IMR-90 (cell line): ENCODE data around the gene SMAP1. TPM values are rescaled to one million over a fixed set of nuclear protein-coding genes. Genes with fewer than 3 reads are reported as not detected.

ENCODE experiments used
- ATAC-seq: fragments of 200-7000 bp; cut with Tn5 transposase; 2 replicates; pipeline ENCODE4 v1.9.1; 2020; ENCODE audit warnings: low read depth, mild to moderate bottlenecking, moderate library complexity
- BruUV-seq: library from RNA; stranded (reverse); fragments of 400-500 nt; replicated peaks from 2 replicates; lab custom pipeline; 2021; lab: Mats Ljungman, UMichigan
- CTCF ChIA-PET: fragments of 300-600 bp; formaldehyde crosslinking; extraction: SDS; loops from one replicate; lab custom pipeline; 2021; ENCODE audit warnings: antibody characterized with exemption; lab: Yijun Ruan, JAX
- POLR2A ChIA-PET: fragments of 300-600 bp; sonication (Branson Sonifier 250); formaldehyde crosslinking; loops from one replicate; lab custom pipeline; 2022; ENCODE audit warnings: antibody characterized with exemption; ENCODE audit not compliant: unreplicated experiment; lab: Charles Lee
- DNase-seq: peaks from one replicate; pipeline ENCODE4 v3.0.0; 2013
- H2AFZ ChIP-seq: replicated peaks from 2 replicates; pipeline ENCODE3; 2013; ENCODE audit warnings: low read length, mild to moderate bottlenecking; ENCODE audit not compliant: poor library complexity
- H2AK5ac ChIP-seq: 2 replicates; pipeline ENCODE4 v1.6.1; 2013; ENCODE audit warnings: low read depth, low read length, inconsistent platforms
- H2AK9ac ChIP-seq: replicated peaks from 2 replicates; pipeline ENCODE3; 2013; ENCODE audit warnings: mild to moderate bottlenecking, low read depth, low read length, moderate library complexity; ENCODE audit not compliant: poor library complexity
- H2BK120ac ChIP-seq: 2 replicates; pipeline ENCODE4 v1.6.1; 2013; ENCODE audit warnings: low read depth, low read length, inconsistent platforms
- H2BK15ac ChIP-seq: 3 replicates; pipeline ENCODE4 v1.6.1; 2013; ENCODE audit warnings: low read depth, low read length, inconsistent platforms
- H2BK20ac ChIP-seq: 2 replicates; pipeline ENCODE4 v1.6.1; 2013; ENCODE audit warnings: low read depth, mild to moderate bottlenecking, inconsistent platforms, low read length, moderate library complexity
- H2BK5ac ChIP-seq: 2 replicates; pipeline ENCODE4 v1.6.1; 2013; ENCODE audit warnings: mild to moderate bottlenecking, low read depth, low read length, inconsistent platforms; ENCODE audit not compliant: poor library complexity, severe bottlenecking
- H3K14ac ChIP-seq: replicated peaks from 2 replicates; pipeline ENCODE4 v1.6.1; 2013; ENCODE audit warnings: low read depth, low read length, inconsistent platforms
- H3K18ac ChIP-seq: 2 replicates; pipeline ENCODE4 v1.6.1; 2013; ENCODE audit warnings: low read depth, low read length, control low read depth
- H3K23ac ChIP-seq: 2 replicates; pipeline ENCODE4 v1.6.1; 2013; ENCODE audit warnings: low read depth, low read length, inconsistent platforms
- H3K27ac ChIP-seq: 2 replicates; pipeline ENCODE4 v1.5.1; 2013; ENCODE audit warnings: mild to moderate bottlenecking, control low read depth, low read length; ENCODE audit not compliant: insufficient read depth
- H3K27me3 ChIP-seq: 2 replicates; pipeline ENCODE4 v1.6.1; 2013; ENCODE audit warnings: low read length; ENCODE audit not compliant: control insufficient read depth, insufficient read depth
- H3K36me3 ChIP-seq: 2 replicates; pipeline ENCODE4 v1.6.1; 2013; ENCODE audit warnings: low read length, mixed read lengths; ENCODE audit not compliant: control insufficient read depth, insufficient read depth
- H3K4ac ChIP-seq: 2 replicates; pipeline ENCODE4 v1.6.1; 2013; ENCODE audit warnings: low read depth, low read length, inconsistent platforms
- H3K4me1 ChIP-seq: 2 replicates; pipeline ENCODE4 v1.6.1; 2013; ENCODE audit warnings: low read length, mixed read lengths; ENCODE audit not compliant: control insufficient read depth, insufficient read depth
- H3K4me2 ChIP-seq: 2 replicates; pipeline ENCODE4 v1.6.1; 2013; ENCODE audit warnings: low read depth, mild to moderate bottlenecking, control low read depth, low read length, moderate library complexity
- H3K4me3 ChIP-seq: 2 replicates; pipeline ENCODE4 v1.5.1; 2013; ENCODE audit warnings: low read depth, mild to moderate bottlenecking, control low read depth, low read length, moderate library complexity; ENCODE audit not compliant: insufficient read depth
- H3K56ac ChIP-seq: 2 replicates; pipeline ENCODE4 v1.6.1; 2013; ENCODE audit warnings: low read length, inconsistent platforms; ENCODE audit not compliant: insufficient read depth; ENCODE audit errors: extremely low read depth
- H3K79me1 ChIP-seq, 2 experiments: 2 replicates each; pipeline ENCODE4 v1.6.1; 2013; ENCODE audit warnings: low read length in 2 of 2, inconsistent platforms in 1 of 2, low read depth in 1 of 2
- H3K9ac ChIP-seq: 2 replicates; pipeline ENCODE4 v1.6.1; 2013; ENCODE audit warnings: low read depth, low read length, control low read depth
- H3K9me1 ChIP-seq: 2 replicates; pipeline ENCODE4 v1.6.1; 2013; ENCODE audit warnings: low read length, inconsistent platforms; ENCODE audit not compliant: insufficient read depth
- H3K9me3 ChIP-seq: 2 replicates; pipeline ENCODE4 v1.6.1; 2013; ENCODE audit warnings: low read length; ENCODE audit not compliant: control insufficient read depth, insufficient read depth
- H4K20me1 ChIP-seq: 2 replicates; pipeline ENCODE4 v1.6.1; 2013; ENCODE audit warnings: low read length, inconsistent platforms; ENCODE audit not compliant: insufficient read depth
- H4K5ac ChIP-seq: 2 replicates; pipeline ENCODE4 v1.6.1; 2013; ENCODE audit warnings: mild to moderate bottlenecking, low read depth, low read length, control low read depth
- H4K8ac ChIP-seq, 2 experiments: 2 replicates each; pipeline ENCODE4 v1.6.1; 2013; ENCODE audit warnings: low read depth in 2 of 2, low read length in 2 of 2, control low read depth in 1 of 2, inconsistent platforms in 1 of 2
- H4K91ac ChIP-seq: 2 replicates; pipeline ENCODE4 v1.6.1; 2013; ENCODE audit warnings: low read depth, low read length, inconsistent platforms; ENCODE audit not compliant: insufficient read depth
- BHLHE40 ChIP-seq: fragments of 150-350 bp; IDR thresholded peaks from 2 replicates; pipeline ENCODE4 v1.6.1; 2016; ENCODE audit warnings: mild to moderate bottlenecking, low read depth, low read length
- CEBPB ChIP-seq: IDR thresholded peaks from 2 replicates; pipeline ENCODE4 v1.6.1; 2012; ENCODE audit warnings: low read depth, low read length, improper control_type of control experiment
- CHD1 ChIP-seq: IDR thresholded peaks from 2 replicates; pipeline ENCODE4 v1.6.1; 2012; ENCODE audit warnings: low read depth, low read length, improper control_type of control experiment
- FOS ChIP-seq: fragments of 150-350 bp; IDR thresholded peaks from 2 replicates; pipeline ENCODE4 v1.6.1; 2016; ENCODE audit warnings: low read depth, low read length
- MAFK ChIP-seq: IDR thresholded peaks from 2 replicates; pipeline ENCODE4 v1.6.1; 2012; ENCODE audit warnings: low read depth, low read length, improper control_type of control experiment
- MAZ ChIP-seq: IDR thresholded peaks from 2 replicates; pipeline ENCODE4 v1.6.1; 2012; ENCODE audit warnings: low read depth, mild to moderate bottlenecking, low read length, improper control_type of control experiment, moderate library complexity, borderline replicate concordance
- MXI1 ChIP-seq: IDR thresholded peaks from 2 replicates; pipeline ENCODE4 v1.6.1; 2012; ENCODE audit warnings: low read depth, mild to moderate bottlenecking, low read length, moderate library complexity, borderline replicate concordance
- NFE2L2 ChIP-seq: fragments of 150-350 bp; IDR thresholded peaks from 2 replicates; pipeline ENCODE4 v1.6.1; 2016; ENCODE audit warnings: low read depth, mild to moderate bottlenecking, low read length
- POLR2A ChIP-seq: IDR thresholded peaks from 2 replicates; pipeline ENCODE4 v1.6.1; 2012; ENCODE audit warnings: mild to moderate bottlenecking, low read depth, low read length
- RAD21 ChIP-seq: IDR thresholded peaks from 2 replicates; pipeline ENCODE4 v1.6.1; 2012; ENCODE audit warnings: low read length, improper control_type of control experiment
- RCOR1 ChIP-seq: IDR thresholded peaks from 2 replicates; pipeline ENCODE4 v1.6.1; 2012; ENCODE audit warnings: mild to moderate bottlenecking, low read length, improper control_type of control experiment; ENCODE audit not compliant: insufficient replicate concordance
- RFX5 ChIP-seq: IDR thresholded peaks from 2 replicates; pipeline ENCODE4 v1.8.0; 2012; ENCODE audit warnings: low read depth, mild to moderate bottlenecking, low read length, moderate library complexity
- SMC3 ChIP-seq: fragments of 150-350 bp; IDR thresholded peaks from 2 replicates; pipeline ENCODE4 v1.6.1; 2016; ENCODE audit warnings: low read depth, mild to moderate bottlenecking, antibody characterized with exemption, low read length, moderate library complexity
- WGBS, 2 experiments: methylation state at CpG; one replicate each; pipeline versions ENCODE4 v1.1.5 to v1.1.7; 2013; ENCODE audit warnings: missing lambda C conversion rate in 2 of 2; ENCODE audit not compliant: insufficient read length in 1 of 2; ENCODE audit errors: extremely low coverage in 2 of 2; 5-methylcytosine and 5-hydroxymethylcytosine counted together
- dilution Hi-C: fragments of 300-500 bp; cut with HindIII; formaldehyde crosslinking; loops from one replicate; pipeline ENCODE4 v1.14.3; 2018; ENCODE audit warnings: low sequenced_read_pairs; ENCODE audit not compliant: unreplicated experiment
- in situ Hi-C: fragments of 300-500 bp; cut with MboI; formaldehyde crosslinking; loops from 3 replicates; pipeline ENCODE4 v1.14.3; 2019; ENCODE audit warnings: low sequenced_read_pairs, inconsistent platforms, mixed read lengths
- intact Hi-C: fragments of 100-400 bp; cut with micrococcal nuclease; formaldehyde crosslinking; loops from 2 replicates; pipeline ENCODE4 v1.10.0; 2022
- polyA plus RNA-seq, 3 experiments: library from polyadenylated mRNA; depleted of rRNA; stranded (reverse); fragments of >200 nt; gene quantifications; 2 replicates each; pipeline ENCODE4 v1.2.3, GENCODE V29; 2012; ENCODE audit warnings: low replicate concordance in 1 of 3
- total RNA-seq: library from RNA; depleted of rRNA; stranded (reverse); fragments of >200 nt; gene quantifications from 2 replicates; pipeline ENCODE4 v1.2.3, GENCODE V29; 2012
- TF ChIP-seq, protein P1 (sequence below): fragments of 150-350 bp; IDR thresholded peaks from 2 replicates; pipeline ENCODE4 v1.6.1; 2017; ENCODE audit warnings: mild to moderate bottlenecking, antibody characterized with exemption, low read length, low read depth
- TF ChIP-seq, protein P2 (sequence below): conservative IDR thresholded peaks from 2 replicates; pipeline ENCODE4 v1.5.1; 2012; ENCODE audit warnings: mild to moderate bottlenecking, low read depth, low read length, improper control_type of control experiment
- TF ChIP-seq, protein P3 (sequence below): fragments of 150-350 bp; IDR thresholded peaks from 2 replicates; pipeline ENCODE4 v1.6.1; 2016; ENCODE audit warnings: low read depth, mild to moderate bottlenecking, low read length, moderate library complexity, borderline replicate concordance

Gene SMAP1
- total and polyA plus RNA-seq, 2 of the 4 experiments (the other 2 are of a cell fraction) = 14.8 to 16.7 TPM

DNA sequence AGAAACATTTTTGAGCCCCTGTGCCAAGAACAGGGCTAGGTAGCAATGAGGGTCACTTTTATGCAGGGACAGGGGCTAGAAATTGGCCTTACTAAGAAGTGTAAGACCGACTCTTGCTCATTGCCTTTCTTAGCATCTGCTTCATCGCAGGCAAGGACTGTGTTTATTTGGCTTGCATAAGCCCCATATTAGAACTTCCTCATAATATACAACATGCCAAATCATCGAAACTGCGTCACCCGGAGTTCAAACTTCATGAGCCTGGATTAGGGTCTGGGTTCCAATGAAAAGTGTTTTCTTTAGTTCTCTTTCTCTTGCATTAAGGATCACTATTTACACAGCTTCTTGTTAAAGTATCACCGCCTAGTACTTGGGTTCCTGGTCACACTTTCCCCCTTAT is 977 bp upstream of the SMAP1 start:
- Histone ChIP-seq H4K91ac (peak overlapping the region; percentile 88; the same call in 1 of the 2 replicates), H2BK15ac (no peak overlapping the region), H2BK5ac (no peak overlapping the region), H2BK20ac (no peak overlapping the region), H3K18ac (no peak overlapping the region), H3K27me3 (peaks cover 1% of the 10 kb centered on the region; the same call in 1 of the 2 replicates), H3K36me3 (no peaks in the 10 kb centered on the region), H2AK5ac (no peak overlapping the region), H3K14ac (no peak overlapping the region), H3K23ac (no peak overlapping the region), H3K9me3 (no peaks in the 10 kb centered on the region), H4K5ac (peak overlapping the region; percentile 100), H3K79me1 (peaks cover 10 to 18% of the 10 kb centered on the region in 2 experiments; a peak in 3 of 4 replicates), H2BK120ac (no peak overlapping the region), H3K9me1 (no peaks in the 10 kb centered on the region), H3K27ac (no peak overlapping the region), H4K8ac (peak overlapping the region; percentile 99 to 100), H3K4me3 (no peak overlapping the region), H3K4me2 (no peak overlapping the region), H2AFZ (no peak overlapping the region), H3K9ac (no peak overlapping the region), H3K4ac (no peak overlapping the region), H3K4me1 (no peaks in the 10 kb centered on the region), H3K56ac (no peak overlapping the region), H4K20me1 (0 out of 2 replicates have a peak, but pooled peaks cover 4% of the 10 kb centered on the region), H2AK9ac (no peak overlapping the region)
- TF ChIP-seq, protein P1, sequence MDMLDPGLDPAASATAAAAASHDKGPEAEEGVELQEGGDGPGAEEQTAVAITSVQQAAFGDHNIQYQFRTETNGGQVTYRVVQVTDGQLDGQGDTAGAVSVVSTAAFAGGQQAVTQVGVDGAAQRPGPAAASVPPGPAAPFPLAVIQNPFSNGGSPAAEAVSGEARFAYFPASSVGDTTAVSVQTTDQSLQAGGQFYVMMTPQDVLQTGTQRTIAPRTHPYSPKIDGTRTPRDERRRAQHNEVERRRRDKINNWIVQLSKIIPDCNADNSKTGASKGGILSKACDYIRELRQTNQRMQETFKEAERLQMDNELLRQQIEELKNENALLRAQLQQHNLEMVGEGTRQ = no peak
- TF ChIP-seq CEBPB (no peak), RAD21 (no peak), MXI1 (no peak), RCOR1 (no peak), BHLHE40 (no peak), RFX5 (no peak), CHD1 (no peak), SMC3 (no peak), MAZ (no peak), MAFK (no peak), POLR2A (no peak), NFE2L2 (no peak), FOS (no peak)
- TF ChIP-seq, protein P2, sequence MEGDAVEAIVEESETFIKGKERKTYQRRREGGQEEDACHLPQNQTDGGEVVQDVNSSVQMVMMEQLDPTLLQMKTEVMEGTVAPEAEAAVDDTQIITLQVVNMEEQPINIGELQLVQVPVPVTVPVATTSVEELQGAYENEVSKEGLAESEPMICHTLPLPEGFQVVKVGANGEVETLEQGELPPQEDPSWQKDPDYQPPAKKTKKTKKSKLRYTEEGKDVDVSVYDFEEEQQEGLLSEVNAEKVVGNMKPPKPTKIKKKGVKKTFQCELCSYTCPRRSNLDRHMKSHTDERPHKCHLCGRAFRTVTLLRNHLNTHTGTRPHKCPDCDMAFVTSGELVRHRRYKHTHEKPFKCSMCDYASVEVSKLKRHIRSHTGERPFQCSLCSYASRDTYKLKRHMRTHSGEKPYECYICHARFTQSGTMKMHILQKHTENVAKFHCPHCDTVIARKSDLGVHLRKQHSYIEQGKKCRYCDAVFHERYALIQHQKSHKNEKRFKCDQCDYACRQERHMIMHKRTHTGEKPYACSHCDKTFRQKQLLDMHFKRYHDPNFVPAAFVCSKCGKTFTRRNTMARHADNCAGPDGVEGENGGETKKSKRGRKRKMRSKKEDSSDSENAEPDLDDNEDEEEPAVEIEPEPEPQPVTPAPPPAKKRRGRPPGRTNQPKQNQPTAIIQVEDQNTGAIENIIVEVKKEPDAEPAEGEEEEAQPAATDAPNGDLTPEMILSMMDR = no peak
- TF ChIP-seq, protein P3, sequence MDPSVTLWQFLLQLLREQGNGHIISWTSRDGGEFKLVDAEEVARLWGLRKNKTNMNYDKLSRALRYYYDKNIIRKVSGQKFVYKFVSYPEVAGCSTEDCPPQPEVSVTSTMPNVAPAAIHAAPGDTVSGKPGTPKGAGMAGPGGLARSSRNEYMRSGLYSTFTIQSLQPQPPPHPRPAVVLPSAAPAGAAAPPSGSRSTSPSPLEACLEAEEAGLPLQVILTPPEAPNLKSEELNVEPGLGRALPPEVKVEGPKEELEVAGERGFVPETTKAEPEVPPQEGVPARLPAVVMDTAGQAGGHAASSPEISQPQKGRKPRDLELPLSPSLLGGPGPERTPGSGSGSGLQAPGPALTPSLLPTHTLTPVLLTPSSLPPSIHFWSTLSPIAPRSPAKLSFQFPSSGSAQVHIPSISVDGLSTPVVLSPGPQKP = no peak
- ChIA-PET POLR2A (interaction anchor here (1.2 kb wide), 1 partner anchor 10 kb away, joined by 3 read pairs; no protein-coding TSS in a partner anchor), CTCF (interaction anchor here (0.6 kb wide), 1 partner anchor 13 kb away, joined by 4 read pairs; no protein-coding TSS in a partner anchor)
- WGBS, 2 experiments = no CpG with 5 or more reads among the region's 6 CpGs
- ATAC-seq (no peak), DNase-seq (no peak)
- in situ Hi-C loops = no loop called here
- dilution Hi-C loops = no loop called here
- intact Hi-C loops = loop anchor here (5.0 kb wide), 1 partner anchor 99 kb away; the partner anchor contains the start of gene SDHAF4
- no TSS peak for BruUV-seq
